Stomach (tissue), 9 donors: Measurements from ENCODE around the gene DUT. TPM values are rescaled to one million over a fixed set of nuclear protein-coding genes. Genes with fewer than 3 reads are reported as not detected.

ENCODE experiments used
- DNase-seq, 2 donors: peaks; one replicate each; pipeline versions ENCODE4 v3.0.0 to v3.0.0-alpha.2; 2013 to 2019
- H3K27ac ChIP-seq, 5 donors: fragments of 200-600 bp in 4 of 5; sonication (generic) in 4 of 5; one replicate each; pipeline ENCODE4 v1.5.1; 2013 to 2019; ENCODE audit warnings: mild to moderate bottlenecking in 1 of 5, moderate library complexity in 1 of 5
- H3K27me3 ChIP-seq, 3 donors: fragments of 200-600 bp; sonication (generic); one replicate each; pipeline ENCODE4 v1.5.1; 2017 to 2019; ENCODE audit warnings: mixed run types in 1 of 3
- H3K36me3 ChIP-seq, 4 donors: fragments of 200-600 bp; sonication (generic); 1 replicate in 3 of 4; 2 replicates in 1 of 4; pipeline ENCODE4 v1.5.1; 2016 to 2019
- H3K4me1 ChIP-seq, 4 donors: fragments of 200-600 bp; sonication (generic); one replicate each; pipeline ENCODE4 v1.5.1; 2016 to 2019
- H3K4me3 ChIP-seq, 4 donors: fragments of 200-600 bp; sonication (generic) in 3 of 4; one replicate each; pipeline ENCODE4 v1.5.1; 2016 to 2019; ENCODE audit warnings: mild to moderate bottlenecking in 1 of 4
- H3K9me3 ChIP-seq, 4 donors: fragments of 200-600 bp; sonication (generic); one replicate each; pipeline ENCODE4 v1.5.1; 2016 to 2019
- CTCF ChIP-seq, 7 experiments: fragments of 450-650 bp in 4 of 7; fragments of 200-600 bp in 3 of 7; sonication (generic) in 3 of 7; IDR thresholded peaks; one replicate each; pipeline ENCODE4 v1.5.1; 2016 to 2019; ENCODE audit warnings: antibody characterized with exemption in 7 of 7, control low read depth in 2 of 7, mild to moderate bottlenecking in 1 of 7
- EP300 ChIP-seq: sonication (generic); formaldehyde crosslinking; IDR thresholded peaks from one replicate; pipeline ENCODE4 v1.6.1; 2017; ENCODE audit warnings: antibody characterized with exemption
- POLR2A ChIP-seq, 4 donors: fragments of 450-650 bp; IDR thresholded peaks; one replicate each; pipeline ENCODE4 v1.6.1; 2016; ENCODE audit warnings: antibody characterized with exemption in 4 of 4, control low read depth in 2 of 4, mild to moderate bottlenecking in 1 of 4, moderate library complexity in 1 of 4
- POLR2AphosphoS5 ChIP-seq, 3 donors: sonication (generic); formaldehyde crosslinking; IDR thresholded peaks; one replicate each; pipeline ENCODE4 v1.6.1; 2016; ENCODE audit warnings: antibody characterized with exemption in 3 of 3
- WGBS, 5 donors: extraction: QIAGEN DNeasy Blood & Tissue Kit in 3 of 5; methylation state at CpG; one replicate each; pipeline versions ENCODE4 v1.1.5 to v1.1.7; 2013 to 2018; 5-methylcytosine and 5-hydroxymethylcytosine counted together
- intact Hi-C: fragments of 100-400 bp; cut with DNase I; formaldehyde crosslinking; loops from one replicate; pipeline ENCODE4 v1.15.1; 2023; ENCODE audit warnings: low total_unique reads
- polyA plus RNA-seq, 3 donors: library from polyadenylated mRNA; stranded (reverse); fragments of 200-250 nt; gene quantifications; one replicate each; pipeline ENCODE4 v1.2.3, GENCODE V29; 2013
- total RNA-seq, 5 donors: library from RNA; depleted of rRNA; stranded (reverse); fragments of >200 nt; gene quantifications; one replicate each; pipeline versions ENCODE4 v1.1.0 to v1.2.3, GENCODE V29; 2014 to 2016
- donor health status: healthy with polysubstance abuse.
- donor health status: Bipolar disorder and iron deficiency.
- donor health status: healthy.

The DUT gene
- total and polyA plus RNA-seq, 8 donors, result 7.6 to 207 (median 69.6) TPM

GRCh38 chr15:48297668-48298067, 33.6 kb upstream of the DUT start:
- H3K4me3 ChIP-seq, result no peak overlapping the region
- no peaks in the 10 kb centered on the region for H3K4me1 ChIP-seq
- WGBS, 5 donors, result 83 to 88% (median 84%) methylated on average over 2 of the region's 2 CpGs
- no peak for DNase-seq
- no peak overlapping the region for H3K27ac ChIP-seq
- TF ChIP-seq EP300 (no peak), POLR2A (IDR thresholded peaks at IDR 0.05) (no peak), POLR2AphosphoS5 (IDR thresholded peaks at IDR 0.05) (no peak), CTCF (IDR thresholded peaks at IDR 0.05) (no peak)
- intact Hi-C loops, result no loop called here
- no peaks in the 10 kb centered on the region for H3K9me3 ChIP-seq
- peaks cover 0 to 3% (median 0%) of the 10 kb centered on the region in 3 donors for H3K27me3 ChIP-seq
- H3K36me3 ChIP-seq, result no peaks in the 10 kb centered on the region

GRCh38 chr15:48298914-48299313, 32.3 kb upstream of the DUT start:
- intact Hi-C loops, result no loop called here
- no peak overlapping the region for H3K27ac ChIP-seq
- peaks cover 0 to 3% (median 0%) of the 10 kb centered on the region in 3 donors for H3K27me3 ChIP-seq
- TF ChIP-seq EP300 (no peak), POLR2AphosphoS5 (IDR thresholded peaks at IDR 0.05) (no peak), CTCF (IDR thresholded peaks at IDR 0.05) (no peak), POLR2A (IDR thresholded peaks at IDR 0.05) (no peak)
- no peaks in the 10 kb centered on the region for H3K9me3 ChIP-seq
- H3K4me1 ChIP-seq, result no peaks in the 10 kb centered on the region
- H3K36me3 ChIP-seq, result no peaks in the 10 kb centered on the region
- H3K4me3 ChIP-seq, result no peak overlapping the region
- DNase-seq, result no peak
- WGBS, 5 donors, result 54 to 61% (median 60%) methylated on average over 2 of the region's 2 CpGs

GRCh38 chr15:48300038-48300437, 31.2 kb upstream of the DUT start:
- Histone ChIP-seq H3K36me3 (no peaks in the 10 kb centered on the region), H3K4me3 (no peak overlapping the region), H3K27ac (no peak overlapping the region), H3K27me3 (peaks cover 0 to 3% (median 0%) of the 10 kb centered on the region in 3 donors), H3K4me1 (no peaks in the 10 kb centered on the region), H3K9me3 (no peaks in the 10 kb centered on the region)
- intact Hi-C loops, result no loop called here
- TF ChIP-seq CTCF (IDR thresholded peaks at IDR 0.05) (no peak), POLR2AphosphoS5 (IDR thresholded peaks at IDR 0.05) (no peak), POLR2A (IDR thresholded peaks at IDR 0.05) (no peak), EP300 (no peak)
- WGBS, 5 donors, result 77 to 88% (median 84%) methylated on average over 5 of the region's 5 CpGs
- no peak for DNase-seq

- TF ChIP-seq POLR2AphosphoS5 (IDR thresholded peaks at IDR 0.05), result no peak
- no peak for TF ChIP-seq POLR2A (IDR thresholded peaks at IDR 0.05)
- no peak for TF ChIP-seq CTCF (IDR thresholded peaks at IDR 0.05)
- TF ChIP-seq EP300, result no peak
- H3K9me3 ChIP-seq, result no peaks in the 10 kb centered on the region
- 55 to 81% (median 72%) methylated on average over 2 of the region's 2 CpGs for WGBS, 5 donors
- no peaks in the 10 kb centered on the region for H3K36me3 ChIP-seq
- intact Hi-C loops, result no loop called here
- DNase-seq, result no peak
- no peaks in the 10 kb centered on the region for H3K4me1 ChIP-seq
- no peak overlapping the region for H3K4me3 ChIP-seq
- H3K27me3 ChIP-seq, result no peaks in the 10 kb centered on the region
- no peak overlapping the region for H3K27ac ChIP-seq
Observed at GRCh38 chr15:48304398-48304797, 26.8 kb upstream of the DUT start.
